PFSK-1 (cell line): ENCODE results near the gene TMEM184A.

Experiments
- FOXP2 ChIP-seq: optimal IDR thresholded peaks from 2 replicates; pipeline ENCODE3; 2011; ENCODE audit warnings: borderline replicate concordance, control low read depth, inconsistent platforms; ENCODE audit not compliant: insufficient read depth; ENCODE audit errors: extremely low read length, extremely low read depth
- POLR2AphosphoS5 ChIP-seq: IDR thresholded peaks from 2 replicates; pipeline ENCODE4 v1.6.1; 2012; ENCODE audit warnings: low read depth, mild to moderate bottlenecking, control low read depth, low read length, moderate library complexity
- SIN3A ChIP-seq: IDR thresholded peaks from 2 replicates; pipeline ENCODE4 v1.6.1; 2012; ENCODE audit warnings: mild to moderate bottlenecking, low read length, moderate library complexity, borderline replicate concordance; ENCODE audit not compliant: insufficient read depth
- TAF1 ChIP-seq: IDR thresholded peaks from 2 replicates; pipeline ENCODE4 v1.6.1; 2012; ENCODE audit warnings: low read length, control low read depth, borderline replicate concordance; ENCODE audit not compliant: insufficient read depth
- TF ChIP-seq, protein P1 (sequence below), 2 experiments: IDR thresholded peaks; 2 replicates each; pipeline versions ENCODE4 v1.6.1 to v1.8.0; 2011 to 2012; ENCODE audit warnings: low read depth in 2 of 2, low read length in 2 of 2, control low read depth in 1 of 2, inconsistent platforms in 1 of 2, mild to moderate bottlenecking in 1 of 2, moderate library complexity in 1 of 2; ENCODE audit not compliant: insufficient read depth in 1 of 2

TMEM184A gene

GRCh38 chr7:1599640-1600395 lies 43.8 kb upstream of the TMEM184A start:
- TF ChIP-seq FOXP2: no peak
- no peak for TF ChIP-seq TAF1
- TF ChIP-seq SIN3A: no peak
- TF ChIP-seq, protein P1, sequence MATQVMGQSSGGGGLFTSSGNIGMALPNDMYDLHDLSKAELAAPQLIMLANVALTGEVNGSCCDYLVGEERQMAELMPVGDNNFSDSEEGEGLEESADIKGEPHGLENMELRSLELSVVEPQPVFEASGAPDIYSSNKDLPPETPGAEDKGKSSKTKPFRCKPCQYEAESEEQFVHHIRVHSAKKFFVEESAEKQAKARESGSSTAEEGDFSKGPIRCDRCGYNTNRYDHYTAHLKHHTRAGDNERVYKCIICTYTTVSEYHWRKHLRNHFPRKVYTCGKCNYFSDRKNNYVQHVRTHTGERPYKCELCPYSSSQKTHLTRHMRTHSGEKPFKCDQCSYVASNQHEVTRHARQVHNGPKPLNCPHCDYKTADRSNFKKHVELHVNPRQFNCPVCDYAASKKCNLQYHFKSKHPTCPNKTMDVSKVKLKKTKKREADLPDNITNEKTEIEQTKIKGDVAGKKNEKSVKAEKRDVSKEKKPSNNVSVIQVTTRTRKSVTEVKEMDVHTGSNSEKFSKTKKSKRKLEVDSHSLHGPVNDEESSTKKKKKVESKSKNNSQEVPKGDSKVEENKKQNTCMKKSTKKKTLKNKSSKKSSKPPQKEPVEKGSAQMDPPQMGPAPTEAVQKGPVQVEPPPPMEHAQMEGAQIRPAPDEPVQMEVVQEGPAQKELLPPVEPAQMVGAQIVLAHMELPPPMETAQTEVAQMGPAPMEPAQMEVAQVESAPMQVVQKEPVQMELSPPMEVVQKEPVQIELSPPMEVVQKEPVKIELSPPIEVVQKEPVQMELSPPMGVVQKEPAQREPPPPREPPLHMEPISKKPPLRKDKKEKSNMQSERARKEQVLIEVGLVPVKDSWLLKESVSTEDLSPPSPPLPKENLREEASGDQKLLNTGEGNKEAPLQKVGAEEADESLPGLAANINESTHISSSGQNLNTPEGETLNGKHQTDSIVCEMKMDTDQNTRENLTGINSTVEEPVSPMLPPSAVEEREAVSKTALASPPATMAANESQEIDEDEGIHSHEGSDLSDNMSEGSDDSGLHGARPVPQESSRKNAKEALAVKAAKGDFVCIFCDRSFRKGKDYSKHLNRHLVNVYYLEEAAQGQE (IDR thresholded peaks at IDR 0.05; ENCODE audit: insufficient read depth in 1 of 2, low read depth in 2 of 2, low read length in 2 of 2): no peak
- TF ChIP-seq POLR2AphosphoS5: no peak

GRCh38 chr7:1598961-1599639 lies 43.1 kb upstream of the TMEM184A start:
- TF ChIP-seq, protein P1 (IDR thresholded peaks at IDR 0.05; ENCODE audit: insufficient read depth in 1 of 2, low read depth in 2 of 2, low read length in 2 of 2): no peak
- TF ChIP-seq TAF1: no peak
- no peak for TF ChIP-seq SIN3A
- TF ChIP-seq POLR2AphosphoS5: no peak
- TF ChIP-seq FOXP2: no peak

DNA sequence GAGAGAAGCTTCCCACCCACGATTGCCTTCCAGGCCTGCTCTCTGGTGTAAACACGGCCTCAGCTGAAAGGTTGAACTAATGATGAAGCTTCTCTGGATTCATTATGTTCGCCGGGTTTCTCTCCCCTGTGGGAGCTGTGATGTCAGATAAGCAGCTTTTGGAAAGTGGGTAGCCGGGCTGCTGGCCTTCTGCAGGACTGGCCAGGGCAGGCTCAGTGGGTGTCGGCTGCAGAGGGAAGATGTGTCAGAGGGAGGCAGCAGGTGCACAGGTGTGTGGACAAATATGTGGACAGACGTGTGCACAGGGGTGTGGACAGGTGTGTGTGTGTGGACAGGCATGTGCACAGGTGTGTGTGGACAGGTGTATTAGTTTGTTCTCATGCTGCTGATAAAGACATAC lies 42.3 kb upstream of the TMEM184A start:
- TF ChIP-seq TAF1 (no peak), FOXP2 (no peak), POLR2AphosphoS5 (no peak)
- TF ChIP-seq, protein P1 (IDR thresholded peaks at IDR 0.05; ENCODE audit: insufficient read depth in 1 of 2, low read depth in 2 of 2, low read length in 2 of 2): no peak

DNA sequence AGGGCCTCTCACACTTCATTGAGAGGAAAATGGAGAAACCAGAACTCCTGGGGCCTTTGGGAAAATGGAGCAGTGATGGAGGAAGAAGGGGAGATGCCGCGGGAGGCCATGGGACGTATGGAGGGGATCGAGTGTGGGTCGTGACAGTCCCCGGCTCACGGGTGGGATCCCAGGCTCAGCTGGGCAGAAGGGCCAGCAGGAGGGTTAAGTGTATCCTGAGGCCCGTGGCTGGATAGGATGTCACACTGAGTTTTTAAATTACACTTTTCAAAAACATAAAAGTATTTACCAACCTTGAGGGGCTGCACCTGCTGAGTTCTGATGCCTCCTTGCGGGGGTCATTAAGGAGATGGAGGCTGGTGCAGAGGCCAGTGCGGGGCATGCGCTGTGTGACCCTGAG lies 41.8 kb upstream of the TMEM184A start:
- TF ChIP-seq, protein P1 (IDR thresholded peaks at IDR 0.05; ENCODE audit: insufficient read depth in 1 of 2, low read depth in 2 of 2, low read length in 2 of 2): no peak
- no peak for TF ChIP-seq SIN3A
- TF ChIP-seq FOXP2: no peak
- no peak for TF ChIP-seq TAF1
- TF ChIP-seq POLR2AphosphoS5: no peak
